ENCODE results near the gene CIAO3.

DNA sequence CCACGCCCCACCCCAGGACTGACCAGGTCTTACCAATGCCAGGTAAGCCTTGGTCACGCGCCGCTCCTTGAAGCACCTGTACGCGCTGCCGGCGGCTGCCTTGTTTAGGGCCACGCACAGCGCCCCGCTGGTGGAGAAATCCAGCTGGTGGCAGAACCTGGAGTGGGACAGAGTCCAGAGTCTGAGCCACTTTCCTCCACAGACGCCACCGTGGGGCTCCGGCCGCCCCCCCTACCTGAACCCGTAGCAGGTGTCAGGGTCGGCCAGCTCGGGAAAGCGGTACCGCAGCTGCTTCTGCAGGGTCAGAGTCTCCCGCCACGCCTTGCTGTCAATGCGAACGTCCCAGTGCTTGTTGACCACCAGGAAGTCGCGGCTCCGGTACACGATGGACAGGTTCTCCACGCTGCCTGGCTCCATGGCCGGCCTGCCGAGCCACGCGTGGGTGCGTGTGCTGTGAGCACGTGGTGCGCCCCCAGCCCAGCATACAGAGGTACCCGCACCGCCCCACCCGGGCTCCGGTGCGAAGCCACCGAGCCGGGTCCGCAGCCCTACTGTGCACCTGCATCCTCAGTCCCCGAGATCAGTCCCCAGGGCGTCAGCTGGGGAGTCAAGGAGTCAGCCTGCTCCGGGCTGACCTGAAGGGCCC, 46.6 kb upstream of the CIAO3 start:
- TF ChIP-seq, protein P1, sequence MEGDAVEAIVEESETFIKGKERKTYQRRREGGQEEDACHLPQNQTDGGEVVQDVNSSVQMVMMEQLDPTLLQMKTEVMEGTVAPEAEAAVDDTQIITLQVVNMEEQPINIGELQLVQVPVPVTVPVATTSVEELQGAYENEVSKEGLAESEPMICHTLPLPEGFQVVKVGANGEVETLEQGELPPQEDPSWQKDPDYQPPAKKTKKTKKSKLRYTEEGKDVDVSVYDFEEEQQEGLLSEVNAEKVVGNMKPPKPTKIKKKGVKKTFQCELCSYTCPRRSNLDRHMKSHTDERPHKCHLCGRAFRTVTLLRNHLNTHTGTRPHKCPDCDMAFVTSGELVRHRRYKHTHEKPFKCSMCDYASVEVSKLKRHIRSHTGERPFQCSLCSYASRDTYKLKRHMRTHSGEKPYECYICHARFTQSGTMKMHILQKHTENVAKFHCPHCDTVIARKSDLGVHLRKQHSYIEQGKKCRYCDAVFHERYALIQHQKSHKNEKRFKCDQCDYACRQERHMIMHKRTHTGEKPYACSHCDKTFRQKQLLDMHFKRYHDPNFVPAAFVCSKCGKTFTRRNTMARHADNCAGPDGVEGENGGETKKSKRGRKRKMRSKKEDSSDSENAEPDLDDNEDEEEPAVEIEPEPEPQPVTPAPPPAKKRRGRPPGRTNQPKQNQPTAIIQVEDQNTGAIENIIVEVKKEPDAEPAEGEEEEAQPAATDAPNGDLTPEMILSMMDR (optimal IDR thresholded peaks at IDR 0.05 in 1 of 3, IDR thresholded peaks at IDR 0.05 in 1 of 3, conservative IDR thresholded peaks at IDR 0.05 in 1 of 3; ENCODE audit: extremely low read depth in 1 of 3, insufficient read depth in 2 of 3, low read length in 3 of 3), result no peak
- no peak for TF ChIP-seq EZH2 (IDR thresholded peaks at IDR 0.05; ENCODE audit: low read length)
